ENCODE measurements around the gene SCO2.
A peak's percentile ranks its signal among the peaks of the same experiment; 100 is the strongest.

Gene SCO2

DNA sequence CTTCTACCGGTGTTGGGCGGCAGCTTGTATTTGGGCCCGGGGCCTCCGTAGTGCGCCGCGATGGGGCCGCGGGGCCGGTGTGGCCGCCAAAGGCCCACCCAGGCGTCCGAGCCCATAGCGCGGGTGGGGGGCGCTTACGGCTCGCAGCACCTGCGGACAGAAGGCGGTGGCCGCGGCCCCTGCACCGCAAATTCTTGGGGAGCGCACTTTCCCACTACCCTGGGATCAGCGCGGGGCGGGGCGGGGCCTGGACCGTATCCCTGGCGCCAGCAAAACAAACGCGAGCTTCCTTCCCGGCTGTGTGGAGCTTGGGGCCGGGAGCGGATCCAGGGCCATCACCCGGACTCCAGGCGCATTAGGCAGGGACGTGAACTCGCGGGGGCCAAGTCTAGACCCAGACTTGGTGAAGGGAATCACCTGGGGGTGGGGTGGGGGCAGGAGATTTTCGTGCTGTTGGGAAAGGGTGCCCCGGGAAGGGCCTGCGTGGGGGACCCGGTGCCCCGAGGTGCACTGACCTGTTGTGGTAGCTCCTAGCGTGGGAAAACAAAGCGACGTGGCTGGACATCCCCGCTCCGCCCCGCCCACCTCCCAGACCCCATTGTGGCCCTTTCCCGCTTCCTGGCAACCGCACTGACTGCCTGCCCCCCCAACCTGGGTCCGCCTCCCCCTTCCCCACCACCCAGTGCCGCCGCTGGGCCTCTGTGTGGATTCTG lies 6.7 kb upstream of the SCO2 start:
- DNase-seq (ENCODE audit: low spot score): no peak

GRCh38 chr22:50531546-50531961 lies 6.2 kb upstream of the SCO2 start:
- DNase-seq (ENCODE audit: low spot score): no peak

GRCh38 chr22:50530877-50531545 lies 5.6 kb upstream of the SCO2 start:
- DNase-seq (ENCODE audit: low spot score): peak; percentile 43

- DNase-seq (ENCODE audit: low spot score): no peak
These were observed 5.1 kb upstream of the SCO2 start for GRCh38 chr22:50530580-50530876.

- no peak for DNase-seq (ENCODE audit: low spot score)
These were observed 4.6 kb upstream of the SCO2 start, which contains the start of gene TYMP for GRCh38 chr22:50529897-50530579. Gene TYMP, minus strand, starts transcription at chr22:50530012. Its CDS starts 303 bp downstream, at chr22:50529709.

GRCh38 chr22:50529416-50529896 lies 4.1 kb upstream of the SCO2 start:
- no peak for DNase-seq (ENCODE audit: low spot score)

DNA sequence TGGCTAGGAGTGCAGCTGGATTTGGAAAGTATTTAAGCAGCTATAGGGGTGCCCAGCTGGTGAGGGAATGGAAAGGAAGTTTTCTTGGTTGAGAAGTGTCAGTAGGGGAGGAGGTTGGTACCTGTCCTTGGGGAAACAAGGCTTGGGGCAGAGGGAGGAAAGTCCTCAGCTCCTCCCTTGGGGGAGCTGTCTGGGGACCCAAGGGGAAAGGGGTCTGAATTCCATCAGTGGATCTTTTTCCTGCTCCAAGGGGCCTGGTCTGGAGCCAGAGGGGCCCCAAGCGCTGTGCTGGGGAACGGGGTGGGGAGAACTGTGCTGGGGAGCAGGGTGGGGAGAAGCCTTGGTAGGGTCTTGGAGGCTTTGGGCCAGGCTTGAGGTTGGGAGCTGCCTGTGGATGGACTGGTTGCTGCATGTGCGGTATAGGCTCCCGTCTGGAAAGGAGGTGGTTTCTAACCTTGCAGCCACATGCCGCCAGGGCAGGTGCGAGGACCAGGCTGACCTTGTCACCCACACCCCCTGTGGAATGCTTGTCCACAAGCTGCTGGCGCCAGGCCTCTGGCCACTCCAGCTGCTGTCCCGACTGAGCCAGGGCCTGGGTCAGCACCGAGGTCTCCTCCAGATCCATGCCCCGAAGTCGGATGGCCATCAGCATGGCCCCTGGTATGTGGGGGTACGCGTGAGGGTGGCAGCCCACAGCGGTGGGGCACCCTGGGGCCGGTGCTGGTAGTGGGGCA lies 3.5 kb upstream of the SCO2 start:
- DNase-seq (ENCODE audit: low spot score): no peak

- DNase-seq (ENCODE audit: low spot score): no peak
These were observed 2.7 kb upstream of the SCO2 start for GRCh38 chr22:50527921-50528681.

DNA sequence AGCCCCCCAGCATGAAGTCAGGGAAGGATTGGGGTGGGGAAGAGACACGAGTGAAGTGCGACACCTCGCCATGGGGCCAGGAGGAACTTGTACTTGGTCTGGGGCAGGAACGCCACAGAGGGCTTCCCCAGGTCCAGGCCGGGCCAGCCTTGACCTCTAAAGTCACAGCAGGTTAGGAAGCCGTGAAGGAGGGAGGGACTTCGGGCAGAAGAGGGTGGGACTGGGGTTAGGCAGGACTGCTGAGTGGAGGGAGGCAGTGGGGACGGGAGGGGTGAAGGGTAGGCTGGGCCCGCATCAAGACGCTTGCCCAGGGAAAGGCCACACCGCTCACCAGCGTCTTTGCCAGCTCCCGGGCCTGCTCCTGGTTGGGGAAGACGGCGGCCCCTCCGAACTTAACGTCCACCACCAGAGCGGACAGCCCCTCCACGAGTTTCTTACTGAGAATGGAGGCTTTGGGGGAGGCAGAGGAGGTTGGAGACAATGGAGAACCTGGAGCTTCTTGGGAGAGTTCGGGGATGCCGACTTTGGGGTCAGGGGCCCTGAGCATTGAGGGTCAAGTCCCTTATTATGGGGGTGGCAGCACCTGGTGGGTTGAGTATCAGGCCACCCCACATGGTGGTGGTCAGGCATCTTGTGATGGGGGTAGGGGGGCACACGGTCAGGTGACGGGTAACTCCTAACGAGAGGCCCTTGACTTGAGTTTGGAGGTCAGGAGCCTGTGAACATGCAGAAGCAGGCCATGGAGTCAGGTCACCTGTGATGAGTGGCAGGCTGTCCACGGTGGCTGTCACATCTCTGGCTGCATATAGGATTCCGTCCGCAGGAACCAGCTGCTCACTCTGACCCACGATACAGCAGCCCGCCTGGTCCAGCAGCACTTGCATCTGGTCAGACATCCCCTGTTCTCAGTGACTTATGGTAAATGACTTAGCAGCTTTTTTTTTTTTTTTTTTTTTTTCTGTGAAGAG lies 1.7 kb upstream of the SCO2 start:
- DNase-seq (ENCODE audit: low spot score): no peak

- peak; percentile 61 for DNase-seq (ENCODE audit: low spot score)
These were observed 873 bp upstream of the SCO2 start for GRCh38 chr22:50526108-50526833.

- DNase-seq (ENCODE audit: low spot score): no peak
These were observed 385 bp upstream of the SCO2 start for GRCh38 chr22:50525858-50526107.

DNA sequence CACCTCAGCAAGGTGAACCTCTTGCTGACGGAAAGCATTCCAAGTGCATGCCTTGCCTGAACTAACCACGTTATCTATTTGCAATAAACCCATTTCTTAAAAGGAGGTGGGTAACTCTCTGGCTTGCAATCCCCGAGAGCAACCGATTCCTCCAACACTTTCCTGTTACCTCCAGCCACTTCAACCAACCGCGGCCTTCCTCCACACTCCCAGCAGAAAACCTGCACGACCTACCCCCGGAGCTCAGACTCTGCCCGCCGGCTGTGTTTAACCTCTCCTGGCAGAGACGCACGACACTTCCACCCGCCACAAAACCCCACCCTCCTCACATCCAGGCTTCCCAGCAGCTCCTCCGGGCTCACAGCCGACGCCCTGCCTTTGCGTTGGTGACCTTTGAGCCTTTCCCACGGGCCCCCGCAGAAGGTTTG lies 708 bp downstream of the SCO2 start:
- DNase-seq (ENCODE audit: low spot score): no peak

GRCh38 chr22:50523806-50524675 lies 1.4 kb downstream of the SCO2 start:
- DNase-seq (ENCODE audit: low spot score): no peak

GRCh38 chr22:50523458-50523805 lies 2.0 kb downstream of the SCO2 start:
- DNase-seq (ENCODE audit: low spot score): no peak

DNA sequence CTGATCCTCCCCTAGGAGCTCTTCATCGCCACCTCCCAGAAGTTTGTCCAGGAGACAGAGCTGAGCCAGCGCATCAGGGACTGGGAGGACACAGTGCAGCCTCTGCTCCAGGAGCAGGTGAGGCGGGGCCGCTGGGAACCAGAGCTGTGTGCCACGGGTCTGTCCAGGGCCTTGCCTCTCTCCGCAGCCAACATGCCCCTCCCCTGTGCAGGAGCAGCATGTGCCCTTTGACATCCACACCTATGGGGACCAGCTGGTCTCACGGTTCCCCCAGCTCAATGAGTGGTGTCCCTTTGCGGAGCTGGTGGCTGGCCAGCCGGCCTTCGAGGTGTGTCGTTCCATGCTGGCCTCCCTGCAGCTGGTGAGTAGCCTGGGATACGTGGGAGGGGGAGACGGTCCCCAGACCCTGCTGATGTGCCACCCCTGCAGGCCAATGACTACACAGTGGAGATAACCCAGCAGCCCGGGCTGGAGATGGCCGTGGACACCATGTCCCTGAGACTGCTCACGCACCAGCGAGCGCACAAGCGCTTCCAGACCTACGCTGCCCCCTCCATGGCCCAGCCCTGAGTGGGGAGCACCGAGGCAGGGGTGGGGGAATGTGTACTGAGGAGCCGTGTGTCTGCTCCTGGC lies 2.5 kb downstream of the SCO2 start:
- no peak for DNase-seq (ENCODE audit: low spot score)

DNA sequence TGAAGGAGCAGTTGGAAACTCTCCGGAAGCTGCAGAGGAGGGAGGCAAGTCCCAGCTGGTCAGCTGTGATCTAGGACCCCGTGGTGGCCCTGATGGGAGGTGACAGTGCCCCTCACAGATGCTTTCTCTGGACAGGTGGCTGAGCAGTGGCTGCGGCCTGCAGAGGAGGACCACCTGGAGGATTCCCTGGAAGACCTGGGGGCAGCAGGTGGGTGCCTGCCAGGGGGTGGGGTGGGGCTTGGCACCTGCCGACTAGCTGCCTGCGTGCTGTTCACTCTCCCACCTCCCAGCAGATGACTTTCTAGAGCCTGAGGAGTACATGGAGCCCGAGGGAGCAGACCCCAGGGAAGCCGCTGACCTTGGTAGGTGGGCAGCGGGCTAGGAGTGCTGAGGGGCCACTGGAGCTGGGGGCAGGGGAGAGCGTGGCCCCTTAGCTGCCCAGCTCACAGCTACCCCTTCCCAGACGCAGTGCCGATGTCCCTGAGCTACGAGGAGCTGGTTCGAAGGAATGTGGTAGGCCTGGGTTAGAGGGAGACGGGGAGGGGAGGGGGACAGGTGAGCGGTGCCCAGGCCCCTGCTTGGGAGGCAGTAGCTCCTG lies 3.1 kb downstream of the SCO2 start:
- no peak for DNase-seq (ENCODE audit: low spot score)

DNA sequence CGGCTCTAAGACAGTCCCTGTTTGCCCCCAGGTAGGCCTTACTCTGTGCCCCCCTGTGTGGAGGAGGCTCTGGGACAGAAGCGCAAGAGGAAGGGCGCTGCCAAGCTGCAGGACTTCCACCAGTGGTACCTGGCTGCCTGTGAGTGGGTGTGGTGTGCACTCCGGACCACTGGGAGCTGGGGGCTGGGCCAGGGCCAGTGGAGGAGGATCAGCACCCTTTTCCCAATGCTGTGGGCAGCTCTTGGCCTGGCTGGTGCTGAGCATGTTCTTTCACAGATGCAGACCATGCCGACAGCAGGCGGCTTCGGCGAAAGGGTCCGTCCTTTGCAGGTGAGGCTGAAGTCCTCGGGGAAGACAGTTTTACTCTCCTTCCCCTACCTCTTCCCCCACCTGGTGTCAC lies 3.7 kb downstream of the SCO2 start:
- DNase-seq (ENCODE audit: low spot score): no peak

- no peak for DNase-seq (ENCODE audit: low spot score)
These were observed 4.5 kb downstream of the SCO2 start for GRCh38 chr22:50520826-50521453.

All from globus pallidus (tissue), 1 donor.